ENCODE results near the gene CSNK1E. TPM values are rescaled to one million over a fixed set of nuclear protein-coding genes. Genes with fewer than 3 reads are reported as not detected.

CSNK1E gene
- total RNA-seq, 4 donors from 2014 or later, result 142 to 258 (median 163) TPM

- no peak for TF ChIP-seq CTCF (IDR thresholded peaks at IDR 0.05)
- no peak for TF ChIP-seq POLR2A (IDR thresholded peaks at IDR 0.05)
- H3K4me3 ChIP-seq (ENCODE audit: low read depth, poor library complexity, severe bottlenecking), result no peak overlapping the region
- WGBS, 2 donors, result 79 to 84% methylated on average over 16 to 18 of the region's 19 CpGs
- no peak for DNase-seq (ENCODE audit: low spot score in 2 of 2)
- intact Hi-C loops (cut with DNase I; ENCODE audit: low total_unique reads), result no loop called here
These were observed 71.1 kb downstream of the CSNK1E start for GRCh38 chr22:38246046-38246658.

GRCh38 chr22:38244106-38244505 is 73.1 kb downstream of the CSNK1E start:
- TF ChIP-seq POLR2A (IDR thresholded peaks at IDR 0.05) (no peak), CTCF (IDR thresholded peaks at IDR 0.05) (no peak)
- no peak for DNase-seq (ENCODE audit: low spot score in 2 of 2)
- WGBS, 2 donors, result 74 to 76% methylated on average over 4 of the region's 4 CpGs
- intact Hi-C loops (cut with DNase I; ENCODE audit: low total_unique reads), result no loop called here
- no peak overlapping the region for H3K4me3 ChIP-seq (ENCODE audit: low read depth, poor library complexity, severe bottlenecking)

DNA sequence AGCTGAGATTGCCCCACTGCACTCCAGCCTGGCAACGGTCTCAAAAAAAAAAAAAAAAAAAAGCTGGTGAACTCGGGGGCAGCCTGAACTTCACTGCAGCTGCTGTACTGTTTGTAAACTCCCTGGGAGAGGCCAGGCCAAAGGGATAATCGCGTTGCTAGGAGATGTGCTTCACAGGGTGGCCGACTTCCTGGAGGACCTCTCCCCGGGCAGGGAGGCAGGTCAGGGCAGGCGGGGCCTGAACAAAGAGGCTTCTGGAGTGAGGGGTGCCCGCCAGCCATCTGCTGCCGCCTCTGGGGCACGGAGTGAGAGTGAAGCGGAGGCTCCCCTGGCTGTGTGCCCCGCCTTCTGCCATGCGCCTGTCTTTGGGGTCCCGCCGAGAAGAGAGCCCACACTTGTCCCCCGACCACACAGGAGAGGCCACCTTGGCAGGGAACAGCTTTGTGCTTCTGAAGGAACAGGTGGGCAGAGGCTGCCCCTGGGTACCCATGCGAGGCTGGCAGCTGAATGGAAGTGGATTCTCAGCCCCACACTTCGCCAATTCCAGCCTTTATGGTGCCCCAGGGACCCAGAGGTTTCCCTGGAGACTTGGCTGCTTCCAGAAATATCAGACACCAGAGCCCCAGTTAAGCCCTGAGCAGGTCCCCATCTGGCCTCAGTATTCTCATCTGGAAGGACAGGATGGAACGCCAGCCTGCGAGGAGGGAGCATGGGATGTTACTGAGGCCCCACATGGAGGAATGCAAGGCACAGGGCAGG is 74.0 kb downstream of the CSNK1E start:
- DNase-seq (ENCODE audit: low spot score in 2 of 2), result no peak
- TF ChIP-seq POLR2A (IDR thresholded peaks at IDR 0.05) (no peak), CTCF (IDR thresholded peaks at IDR 0.05) (no peak)
- 50 to 56% methylated on average over 16 to 20 of the region's 20 CpGs for WGBS, 2 donors
- intact Hi-C loops (cut with DNase I; ENCODE audit: low total_unique reads), result no loop called here
- no peak overlapping the region for H3K4me3 ChIP-seq (ENCODE audit: low read depth, poor library complexity, severe bottlenecking)

DNA sequence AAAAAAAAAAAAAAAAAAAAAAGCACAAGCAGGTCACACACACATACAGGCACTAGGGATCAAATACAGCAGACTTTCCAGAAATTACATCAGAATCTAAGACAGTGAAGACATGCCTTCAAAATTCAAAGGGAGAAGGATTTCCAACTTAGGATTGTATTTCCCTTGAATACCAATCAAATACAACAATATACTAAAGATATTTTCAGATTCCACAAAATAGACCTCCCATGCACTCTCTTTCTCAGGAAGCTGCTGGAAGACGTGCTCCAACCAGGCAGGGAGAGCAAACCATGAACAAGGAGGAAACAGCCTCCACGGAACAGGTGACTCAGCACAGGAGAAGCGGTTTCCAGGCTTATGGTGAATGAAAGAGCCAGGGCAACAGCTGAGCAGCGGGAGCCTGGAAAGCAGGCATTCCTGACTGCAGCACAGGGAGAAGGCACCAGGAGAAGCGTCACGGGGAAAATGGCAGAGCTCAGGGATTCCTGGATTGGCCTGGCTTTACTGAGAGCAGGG is 76.4 kb downstream of the CSNK1E start:
- H3K4me3 ChIP-seq (ENCODE audit: low read depth, poor library complexity, severe bottlenecking), result no peak overlapping the region
- intact Hi-C loops (cut with DNase I; ENCODE audit: low total_unique reads), result no loop called here
- no peak for TF ChIP-seq POLR2A (IDR thresholded peaks at IDR 0.05)
- TF ChIP-seq CTCF (IDR thresholded peaks at IDR 0.05), result no peak
- 29 to 39% methylated on average over 6 of the region's 6 CpGs for WGBS, 2 donors
- DNase-seq (ENCODE audit: low spot score in 2 of 2), result no peak

Other genes with a start within 250 kb of the CSNK1E start
- under 1 TPM; 0.13 to 0.80 (median 0.33) TPM for gene SLC16A8, start 233.2 kb downstream of the CSNK1E start, total RNA-seq
- 1 to 10 TPM; 1.3 to 2.3 (median 2.1) TPM for gene BAIAP2L2, start 206.7 kb downstream of the CSNK1E start, total RNA-seq
- gene PLA2G6, start 135.6 kb downstream of the CSNK1E start, total RNA-seq, result 10 to 100 TPM; 46.0 to 88.4 (median 64.8) TPM
- gene MAFF, start 115.4 kb downstream of the CSNK1E start, total RNA-seq, result 100 to 1,000 TPM in 1 of 4 donors, 10 to 100 TPM in 3; 64.7 to 116 (median 82.0) TPM
- 10 to 100 TPM; 27.9 to 67.4 (median 40.7) TPM for gene TMEM184B, start 44.4 kb downstream of the CSNK1E start, total RNA-seq
- gene KCNJ4, start 137.8 kb upstream of the CSNK1E start, total RNA-seq, result 1 to 10 TPM in 1 of 4 donors, under 1 TPM in 2, not detected in 1; 0.29 to 1.4 (median 0.46) TPM
- 1 to 10 TPM in 2 of 4 donors, under 1 TPM in 2; 0.80 to 5.1 (median 1.3) TPM for gene KDELR3, start 150.7 kb upstream of the CSNK1E start, total RNA-seq
- gene DDX17, start 188.9 kb upstream of the CSNK1E start, total RNA-seq, result 100 to 1,000 TPM; 419 to 723 (median 493) TPM